HG03378 (cell line): ENCODE data around the gene HJURP.

ENCODE experiments used
- ATAC-seq: cut with Tn5 transposase; IDR thresholded peaks from one replicate; pipeline ENCODE4 v1.9.1; 2021; ENCODE audit warnings: mild to moderate bottlenecking, moderate library complexity; ENCODE audit not compliant: unreplicated experiment

Gene HJURP

GRCh38 chr2:233816334-233816733 is 38.0 kb downstream of the HJURP start:
- ATAC-seq: no peak

- no peak for ATAC-seq
These were observed 38.5 kb downstream of the HJURP start for GRCh38 chr2:233815861-233816260.

GRCh38 chr2:233814056-233814835 is 40.1 kb downstream of the HJURP start:
- ATAC-seq: no peak

GRCh38 chr2:233813236-233814055 is 40.9 kb downstream of the HJURP start:
- ATAC-seq: no peak

- no peak for ATAC-seq
These were observed 42.6 kb downstream of the HJURP start for GRCh38 chr2:233811732-233812131.

GRCh38 chr2:233811087-233811486 is 43.2 kb downstream of the HJURP start:
- ATAC-seq: no peak

GRCh38 chr2:233810385-233810784 is 44.0 kb downstream of the HJURP start:
- ATAC-seq: no peak

- no peak for ATAC-seq
These were observed 46.1 kb downstream of the HJURP start for GRCh38 chr2:233807966-233808935.

- no peak for ATAC-seq
These were observed 47.0 kb downstream of the HJURP start for GRCh38 chr2:233807215-233807865.

GRCh38 chr2:233803994-233804393 is 50.3 kb downstream of the HJURP start:
- ATAC-seq: no peak

- no peak for ATAC-seq
These were observed 50.9 kb downstream of the HJURP start for GRCh38 chr2:233803292-233803911.

GRCh38 chr2:233802132-233802815 is 52.1 kb downstream of the HJURP start:
- ATAC-seq: no peak

GRCh38 chr2:233801357-233802131 is 52.8 kb downstream of the HJURP start:
- no peak for ATAC-seq

GRCh38 chr2:233800208-233800607 is 54.1 kb downstream of the HJURP start:
- ATAC-seq: no peak

GRCh38 chr2:233799716-233800115 is 54.6 kb downstream of the HJURP start:
- ATAC-seq: no peak

GRCh38 chr2:233799087-233799665 is 55.2 kb downstream of the HJURP start:
- no peak for ATAC-seq

- ATAC-seq: no peak
These were observed 55.8 kb downstream of the HJURP start for GRCh38 chr2:233798335-233799086.

GRCh38 chr2:233796254-233796653 is 58.1 kb downstream of the HJURP start:
- no peak for ATAC-seq
